Esophagus muscularis mucosa (tissue), 4 donors: ENCODE measurements around the gene NR0B2. TPM values are rescaled to one million over a fixed set of nuclear protein-coding genes. Genes with fewer than 3 reads are reported as not detected.
A peak's percentile ranks its signal among the peaks of the same experiment; 100 is the strongest.

Experiments
- DNase-seq: peaks from one replicate; pipeline ENCODE4 v3.0.0-alpha.2; 2017; ENCODE audit errors: extremely low spot score
- H3K27ac ChIP-seq, 4 donors: fragments of 200-600 bp; sonication (generic); replicated peaks in 1 of 4; 1 replicate in 3 of 4; 2 replicates in 1 of 4; pipeline ENCODE4 v1.5.1; 2016 to 2019; ENCODE audit warnings: mild to moderate bottlenecking in 1 of 4
- H3K27me3 ChIP-seq, 4 donors: fragments of 200-600 bp; sonication (generic); one replicate each; pipeline versions ENCODE4 v1.5.1 to v1.6.0; 2016 to 2019
- H3K36me3 ChIP-seq, 4 donors: fragments of 200-600 bp; sonication (generic); one replicate each; pipeline ENCODE4 v1.5.1; 2016 to 2019
- H3K4me1 ChIP-seq, 4 donors: fragments of 200-600 bp; sonication (generic); one replicate each; pipeline ENCODE4 v1.5.1; 2016 to 2019
- H3K4me3 ChIP-seq, 4 donors: fragments of 200-600 bp; sonication (generic); 1 replicate in 2 of 4; 2 replicates in 2 of 4; pipeline ENCODE4 v1.5.1; 2016 to 2019; ENCODE audit warnings: mild to moderate bottlenecking in 4 of 4, moderate library complexity in 1 of 4
- H3K9me3 ChIP-seq, 4 donors: fragments of 200-600 bp; sonication (generic); 1 replicate in 3 of 4; 2 replicates in 1 of 4; pipeline ENCODE4 v1.5.1; 2016 to 2019
- CTCF ChIP-seq, 3 experiments: fragments of 200-600 bp in 2 of 3; fragments of 450-650 bp in 1 of 3; sonication (generic) in 2 of 3; IDR thresholded peaks; one replicate each; pipeline ENCODE4 v1.5.1; 2017 to 2019; ENCODE audit warnings: antibody characterized with exemption in 3 of 3, mild to moderate bottlenecking in 2 of 3, moderate library complexity in 1 of 3
- EP300 ChIP-seq: sonication (generic); formaldehyde crosslinking; IDR thresholded peaks from one replicate; pipeline ENCODE4 v1.6.1; 2017; ENCODE audit warnings: antibody characterized with exemption
- POLR2A ChIP-seq: fragments of 450-650 bp; IDR thresholded peaks from one replicate; pipeline ENCODE4 v1.6.1; 2017; ENCODE audit warnings: antibody characterized with exemption, moderate library complexity, mild to moderate bottlenecking, low read depth
- POLR2AphosphoS5 ChIP-seq, 2 donors: sonication (generic); formaldehyde crosslinking; IDR thresholded peaks; one replicate each; pipeline ENCODE4 v1.6.1; 2017; ENCODE audit warnings: antibody characterized with exemption in 2 of 2
- WGBS: methylation state at CpG from one replicate; pipeline ENCODE4 v1.1.5; 2018; 5-methylcytosine and 5-hydroxymethylcytosine counted together
- intact Hi-C: fragments of 100-400 bp; cut with DNase I; formaldehyde crosslinking; loops from one replicate; pipeline ENCODE4 v1.15.1; 2023
- total RNA-seq, 4 donors: library from RNA; depleted of rRNA; stranded (reverse); fragments of >200 nt; gene quantifications; one replicate each; pipeline versions ENCODE4 v1.1.0 to v1.2.1, GENCODE V29; 2016

Gene NR0B2
- total RNA-seq, 4 donors from 2014 or later, result not detected

GRCh38 chr1:26863685-26864077 is 50.1 kb downstream of the NR0B2 start:
- Histone ChIP-seq H3K27me3 (no peaks in the 10 kb centered on the region), H3K4me3 (peak overlapping the region; percentile 56 to 74 (median 62)), H3K9me3 (no peaks in the 10 kb centered on the region), H3K36me3 (no peaks in the 10 kb centered on the region), H3K27ac (peak overlapping the region in 3 of 4 donors; percentile 96 to 99 (median 98)), H3K4me1 (peaks cover 18 to 25% (median 22%) of the 10 kb centered on the region in 4 donors)
- TF ChIP-seq EP300, result no peak
- intact Hi-C loops, result no loop called here
- DNase-seq, result no peak
- 65% methylated on average over 19 of the region's 20 CpGs for WGBS

- Histone ChIP-seq H3K36me3 (peaks cover 0 to 4% (median 3%) of the 10 kb centered on the region in 4 donors), H3K27me3 (no peaks in the 10 kb centered on the region), H3K27ac (peak within 1 kb of the TSS; percentile 96 to 99 (median 97)), H3K9me3 (no peaks in the 10 kb centered on the region), H3K4me1 (peaks cover 18 to 25% (median 22%) of the 10 kb centered on the region in 4 donors), H3K4me3 (peak within 1 kb of the TSS; percentile 56 to 74 (median 62))
- WGBS, result 87% methylated on average over 30 of the region's 37 CpGs
- intact Hi-C loops, result no loop called here
- no peak for DNase-seq
- TF ChIP-seq POLR2A (no peak), EP300 (no peak), CTCF (IDR thresholded peaks at IDR 0.05) (no peak)
Measured at GRCh38 chr1:26862781-26863684, 50.7 kb downstream of the NR0B2 start, which contains the start of gene SFN. TSS of gene SFN (plus strand) at chr1:26863149. CDS start at chr1:26863213, 64 bp downstream.

GRCh38 chr1:26861889-26862378 is 51.8 kb downstream of the NR0B2 start:
- DNase-seq, result no peak
- TF ChIP-seq POLR2AphosphoS5 (IDR thresholded peaks at IDR 0.05) (no peak), CTCF (IDR thresholded peaks at IDR 0.05) (no peak), EP300 (no peak), POLR2A (no peak)
- Histone ChIP-seq H3K4me1 (peaks cover 18 to 25% (median 22%) of the 10 kb centered on the region in 4 donors), H3K36me3 (peaks cover 0 to 15% (median 13%) of the 10 kb centered on the region in 4 donors), H3K27me3 (no peaks in the 10 kb centered on the region), H3K4me3 (no peak overlapping the region), H3K27ac (no peak overlapping the region), H3K9me3 (no peaks in the 10 kb centered on the region)
- 83% methylated on average over 7 of the region's 7 CpGs for WGBS
- intact Hi-C loops, result no loop called here

Other genes with a start within 250 kb of the NR0B2 start
- 10 to 100 TPM; 36.8 to 76.2 (median 44.5) TPM for gene ARID1A, start 218.0 kb downstream of the NR0B2 start, total RNA-seq
- gene PIGV, start 126.0 kb downstream of the NR0B2 start, total RNA-seq, result 10 to 100 TPM; 11.8 to 15.2 (median 13.7) TPM
- 10 to 100 TPM in 3 of 4 donors, 1 to 10 TPM in 1; 9.6 to 31.7 (median 20.8) TPM for gene ZDHHC18, start 87.3 kb downstream of the NR0B2 start, total RNA-seq
- gene SFN, start 50.8 kb downstream of the NR0B2 start, total RNA-seq, result 1 to 10 TPM in 1 of 4 donors, under 1 TPM in 1, not detected in 2; 0.33 to 1.7 TPM
- 10 to 100 TPM in 3 of 4 donors, 1 to 10 TPM in 1; 9.6 to 16.5 (median 14.1) TPM for gene GPN2, start 23.7 kb downstream of the NR0B2 start, total RNA-seq
- 10 to 100 TPM in 1 of 4 donors, 1 to 10 TPM in 3; 7.5 to 17.0 (median 8.8) TPM for gene GPATCH3, start 13.5 kb downstream of the NR0B2 start, total RNA-seq
- gene NUDC, start 7.8 kb upstream of the NR0B2 start, total RNA-seq, result 10 to 100 TPM; 61.6 to 91.1 (median 81.5) TPM
- under 1 TPM in 2 of 4 donors, not detected in 2; 0.33 to 0.42 TPM for gene KDF1, start 46.5 kb upstream of the NR0B2 start, total RNA-seq
- 10 to 100 TPM; 33.6 to 50.3 (median 41.5) TPM for gene TRNP1, start 79.7 kb upstream of the NR0B2 start, total RNA-seq
- gene TENT5B, start 98.9 kb upstream of the NR0B2 start, total RNA-seq, result 100 to 1,000 TPM; 168 to 299 (median 239) TPM
- 10 to 100 TPM in 3 of 4 donors, 1 to 10 TPM in 1; 8.3 to 29.2 (median 11.4) TPM for gene SLC9A1, start 241.2 kb upstream of the NR0B2 start, total RNA-seq